ENCODE results near the gene OPN4.
"Not testable (repeated sequence)": the region's sequence is repeated elsewhere in the genome, so short reads cannot be mapped to it uniquely, and the experiment has no call there.

The OPN4 gene

DNA sequence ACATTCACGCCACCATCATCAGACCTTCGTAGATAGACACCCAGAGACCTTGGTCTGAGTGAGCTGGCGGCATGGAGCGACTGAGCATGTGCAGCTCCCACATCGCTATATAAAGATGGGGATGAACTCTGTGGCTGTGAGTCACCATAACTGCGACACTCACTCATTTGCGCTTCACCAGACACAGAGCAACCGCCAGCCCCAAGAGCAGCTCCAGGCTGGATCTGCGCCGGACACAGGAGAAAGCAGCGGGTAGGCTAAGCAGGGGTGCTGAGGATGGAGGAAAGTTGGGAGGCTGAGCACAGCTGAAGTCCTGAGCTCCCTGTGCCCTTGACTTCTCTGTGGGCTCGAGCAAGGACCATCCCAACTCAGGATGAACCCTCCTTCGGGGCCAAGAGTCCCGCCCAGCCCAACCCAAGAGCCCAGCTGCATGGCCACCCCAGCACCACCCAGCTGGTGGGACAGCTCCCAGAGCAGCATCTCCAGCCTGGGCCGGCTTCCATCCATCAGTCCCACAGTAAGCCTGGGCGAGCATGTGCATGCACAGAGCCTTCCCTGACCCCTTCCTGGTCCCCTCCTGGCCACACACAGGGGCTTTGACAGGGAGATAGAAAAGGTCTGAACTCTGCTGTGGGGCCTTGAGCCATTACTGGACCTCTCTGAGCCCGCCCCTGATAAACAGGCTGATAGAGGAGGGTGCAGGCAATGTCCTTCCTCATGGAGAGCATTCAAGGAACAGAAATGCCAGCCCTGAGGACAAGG, at the start of gene OPN4:
OPN4 (plus strand) TSS at position 137 of the 762 bp plus-strand sequence; CDS start at position 374, 237 bp downstream.
- DNase-seq (ENCODE audit: low read depth in 2 of 2): no peak

GRCh38 chr10:86607674-86608073, 46.7 kb upstream of the OPN4 start:
- DNase-seq (ENCODE audit: low read depth in 2 of 2): no peak

DNA sequence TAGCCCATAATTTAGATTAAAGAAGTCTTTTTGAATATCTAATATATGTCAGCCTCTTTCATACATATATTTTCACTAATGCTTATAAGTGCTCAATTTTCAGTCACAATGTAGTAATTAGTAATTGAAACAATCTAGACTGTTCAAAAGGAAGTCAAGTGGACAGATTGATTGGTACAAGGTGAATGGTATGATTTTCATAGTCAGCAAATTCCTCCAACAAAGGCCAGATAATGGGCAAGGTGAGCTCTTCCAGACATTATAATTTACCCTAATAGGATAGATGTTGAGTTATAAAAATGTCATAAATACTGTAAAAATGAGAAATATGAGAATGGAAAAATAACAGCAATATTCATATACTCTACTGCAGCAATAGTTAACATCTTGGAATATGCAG, 44.4 kb upstream of the OPN4 start:
- DNase-seq (ENCODE audit: low read depth in 2 of 2): no peak

GRCh38 chr10:86611386-86611785, 43.0 kb upstream of the OPN4 start:
- no peak for DNase-seq (ENCODE audit: low read depth in 2 of 2)

DNA sequence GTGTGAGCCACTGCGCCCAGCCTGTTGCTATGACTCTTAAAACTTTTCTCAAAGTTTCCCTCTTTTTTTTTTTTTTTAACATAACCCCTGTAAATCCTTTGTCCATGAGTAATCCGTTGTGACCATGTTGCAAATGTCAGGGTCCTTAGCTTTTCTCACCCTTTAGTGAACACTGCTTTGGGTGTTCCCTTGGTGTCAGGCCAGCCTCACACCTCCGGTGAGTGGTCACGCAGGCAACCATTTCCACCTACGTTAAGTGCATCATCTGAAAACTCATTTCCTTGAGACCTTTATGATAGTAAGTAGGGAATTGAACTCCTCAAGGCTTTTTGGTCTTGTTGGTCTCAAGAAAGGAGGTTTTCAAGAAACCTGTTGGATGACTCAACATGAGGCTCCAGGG, 41.3 kb upstream of the OPN4 start:
- DNase-seq (ENCODE audit: low read depth in 2 of 2): no peak

- DNase-seq (ENCODE audit: low read depth in 2 of 2): no peak
Measured at GRCh38 chr10:86613905-86614304, 40.4 kb upstream of the OPN4 start.

GRCh38 chr10:86614853-86615252, 39.5 kb upstream of the OPN4 start:
- no peak for DNase-seq (ENCODE audit: low read depth in 2 of 2)

GRCh38 chr10:86617278-86617677, 37.1 kb upstream of the OPN4 start:
- not testable (repeated sequence) for DNase-seq (ENCODE audit: low read depth in 2 of 2)

DNA sequence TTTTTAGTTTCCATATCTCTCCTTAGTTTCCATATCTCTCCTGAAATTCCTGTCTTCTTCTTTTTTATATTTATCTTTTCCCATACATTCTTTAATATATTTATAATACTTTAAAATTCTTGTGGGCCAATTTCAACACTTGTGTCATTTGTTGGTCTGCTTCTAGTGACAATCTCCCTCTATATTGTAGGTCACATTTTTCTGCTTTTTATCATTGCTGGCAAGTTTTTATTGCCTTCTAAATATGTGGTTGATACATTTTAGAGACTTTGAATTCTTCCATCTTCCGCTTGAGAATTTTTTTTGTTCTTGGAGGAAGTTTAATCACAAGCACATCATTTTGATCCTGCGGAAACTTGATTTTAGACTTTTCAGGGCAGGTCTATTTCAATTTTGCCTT, 26.0 kb upstream of the OPN4 start:
- DNase-seq (ENCODE audit: low read depth in 2 of 2): no peak

- no peak for DNase-seq (ENCODE audit: low read depth in 2 of 2)
Measured at GRCh38 chr10:86630079-86630478, 24.3 kb upstream of the OPN4 start.

- no peak for DNase-seq (ENCODE audit: low read depth in 2 of 2)
Measured at GRCh38 chr10:86632009-86632800, 22.1 kb upstream of the OPN4 start.

DNA sequence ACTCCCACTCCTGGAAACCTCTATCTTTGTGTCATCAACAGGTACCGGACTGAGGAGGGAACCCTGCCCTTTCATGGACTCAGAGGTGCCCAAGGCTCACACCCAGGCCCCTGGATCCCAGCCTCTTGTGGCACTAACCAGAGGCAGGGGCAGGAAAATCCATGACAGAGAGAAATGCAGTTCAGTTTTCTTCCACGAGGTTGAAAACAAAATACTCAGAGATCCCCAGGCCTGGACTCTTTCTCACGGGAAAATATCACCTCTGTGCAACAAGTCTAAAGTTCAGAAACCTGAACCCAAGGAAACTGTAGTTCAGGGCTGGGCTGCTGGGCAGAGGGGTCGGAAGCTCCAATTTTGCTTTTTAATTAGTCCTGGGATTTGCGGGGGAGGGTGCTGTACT, 21.4 kb upstream of the OPN4 start:
- DNase-seq (ENCODE audit: low read depth in 2 of 2): no peak

DNA sequence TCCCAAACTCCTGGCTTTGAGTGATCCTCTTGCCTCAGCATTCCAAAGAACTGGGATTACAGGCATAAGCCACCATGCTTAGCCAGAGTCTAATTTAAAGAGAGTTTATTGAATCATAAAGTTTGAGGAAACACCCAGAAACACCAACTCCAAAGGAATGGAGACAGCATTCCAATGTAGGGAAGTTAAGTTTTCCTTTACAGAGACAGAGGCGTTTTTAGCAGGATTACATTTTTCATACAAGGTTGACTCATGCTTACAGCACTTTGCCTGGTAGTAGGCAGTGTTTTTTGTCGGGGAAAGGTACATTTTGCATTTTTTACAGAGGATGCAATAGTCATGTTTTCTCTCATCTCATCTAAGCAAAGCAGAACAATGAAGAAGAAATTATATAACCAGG, 18.9 kb upstream of the OPN4 start:
- no peak for DNase-seq (ENCODE audit: low read depth in 2 of 2)

DNA sequence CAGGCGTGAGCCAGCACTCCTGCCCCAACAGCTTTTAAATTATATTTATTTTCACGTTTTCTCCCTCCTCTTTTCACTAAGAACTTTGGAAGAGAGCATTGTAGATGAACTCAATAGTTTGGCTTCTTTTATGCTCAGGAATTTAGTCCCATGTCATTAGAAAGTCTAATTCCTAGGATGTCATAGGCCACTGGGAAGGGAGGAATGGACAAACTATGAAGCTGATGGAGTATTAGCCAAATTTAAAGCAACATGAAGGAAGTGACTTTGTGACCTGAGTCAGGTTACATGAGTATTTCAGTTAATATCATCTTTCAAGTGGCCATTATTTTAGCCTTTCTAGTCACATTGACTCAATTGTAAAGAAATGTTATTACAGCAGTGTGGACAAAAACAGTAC, 18.0 kb upstream of the OPN4 start:
- no peak for DNase-seq (ENCODE audit: low read depth in 2 of 2)

GRCh38 chr10:86642021-86642420, 12.3 kb upstream of the OPN4 start:
- no peak for DNase-seq (ENCODE audit: low read depth in 2 of 2)

GRCh38 chr10:86642499-86642898, 11.8 kb upstream of the OPN4 start:
- no peak for DNase-seq (ENCODE audit: low read depth in 2 of 2)

DNA sequence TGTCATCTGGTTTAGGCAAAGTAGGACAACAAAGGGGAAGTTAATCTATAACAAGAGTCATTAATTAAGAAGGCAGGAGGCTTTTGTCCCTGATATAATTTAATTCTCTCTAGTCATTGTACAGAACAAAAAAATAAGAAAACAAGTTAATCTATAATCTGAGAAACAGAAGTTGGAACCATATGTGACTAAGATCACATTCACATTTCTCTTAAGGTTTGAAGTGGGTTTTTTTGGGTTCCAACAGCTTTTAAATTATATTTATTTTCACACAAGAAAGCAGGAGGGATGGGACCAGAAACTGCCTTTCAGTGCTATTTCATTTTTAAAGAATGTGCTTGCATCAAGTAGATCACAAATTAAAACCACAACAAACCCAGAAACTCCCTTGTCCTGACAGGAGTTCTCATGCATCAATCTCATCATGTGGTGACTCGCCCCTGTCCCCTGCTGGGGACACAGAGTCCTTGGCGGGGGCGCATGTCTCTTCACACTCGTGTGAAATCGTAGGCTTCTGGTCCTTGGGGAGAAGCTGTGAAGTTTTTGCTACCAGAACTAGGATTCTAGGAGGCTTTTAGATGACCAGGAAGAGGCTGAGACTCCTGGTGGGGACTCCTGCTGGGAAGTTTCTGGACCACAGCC, 10.1 kb upstream of the OPN4 start:
- DNase-seq (ENCODE audit: low read depth in 2 of 2): no peak

DNA sequence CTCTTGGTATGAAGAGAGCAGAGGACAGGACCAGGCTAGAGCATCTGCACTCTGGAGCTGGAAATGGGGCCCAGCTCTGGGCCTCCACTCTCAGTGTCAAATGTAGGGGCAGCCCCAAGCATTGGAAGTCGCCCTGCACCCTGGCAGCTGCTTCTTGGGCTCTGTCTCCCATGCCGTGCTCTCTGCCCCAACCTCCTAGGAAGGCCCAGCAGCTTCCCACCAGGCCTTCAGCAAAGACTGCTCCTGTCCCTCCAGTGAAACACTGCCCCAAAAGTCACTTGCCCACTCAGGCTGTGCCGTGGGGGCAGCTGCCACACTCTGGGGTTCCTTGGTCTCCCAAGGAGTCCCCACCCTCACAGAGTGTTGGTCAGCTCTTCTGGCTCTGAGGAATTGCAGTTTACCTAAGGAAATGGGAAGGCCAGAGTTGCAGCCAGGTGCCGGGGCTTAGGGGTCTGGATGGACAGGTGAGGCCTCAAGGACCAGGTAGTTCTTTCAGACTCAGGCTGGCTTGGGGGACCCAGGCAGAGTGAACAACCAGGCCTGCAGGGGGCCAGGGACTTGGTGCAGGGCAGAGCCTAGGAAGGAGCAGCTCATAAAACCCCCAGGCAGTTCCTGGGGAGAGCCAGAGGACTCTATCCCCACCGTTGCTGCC, 9.4 kb upstream of the OPN4 start:
- DNase-seq (ENCODE audit: low read depth in 2 of 2): no peak

GRCh38 chr10:86645621-86646165, 8.7 kb upstream of the OPN4 start:
- not testable (repeated sequence) for DNase-seq (ENCODE audit: low read depth in 2 of 2)

DNA sequence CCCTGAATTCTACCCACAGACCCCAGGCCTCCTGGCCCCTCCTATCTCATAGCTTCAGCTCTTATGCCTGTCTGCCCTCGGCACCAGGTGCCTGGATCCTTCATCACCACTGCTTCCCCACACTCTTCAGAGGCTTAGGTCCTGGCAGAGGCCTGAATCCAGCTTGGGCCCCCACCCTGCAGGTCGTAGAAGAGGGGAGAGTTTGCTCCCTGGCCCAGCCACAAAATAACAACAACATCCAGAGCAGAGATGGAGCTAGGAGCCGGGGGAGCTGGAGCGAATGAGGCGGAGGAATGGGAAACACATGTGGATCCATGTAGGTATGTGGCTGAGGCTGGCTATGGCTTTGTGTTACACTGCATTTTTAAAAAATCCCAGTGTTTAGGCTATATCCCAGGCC, 7.8 kb upstream of the OPN4 start:
- DNase-seq (ENCODE audit: low read depth in 2 of 2): no peak

- no peak for DNase-seq (ENCODE audit: low read depth in 2 of 2)
Measured at GRCh38 chr10:86646933-86647332, 7.4 kb upstream of the OPN4 start.

Measured in stimulated activated CD8-positive, alpha-beta memory T cell treated with anti-CD3 and anti-CD28 coated beads, Interleukin-15, amount 100 ng/mL, for 4 hours (primary cell).